ENCODE measurements around the gene ABLIM3. TPM values are rescaled to one million over a fixed set of nuclear protein-coding genes. Genes with fewer than 3 reads are reported as not detected.

Gene ABLIM3
- total RNA-seq, 2 experiments from 2014 or later = not detected

DNA sequence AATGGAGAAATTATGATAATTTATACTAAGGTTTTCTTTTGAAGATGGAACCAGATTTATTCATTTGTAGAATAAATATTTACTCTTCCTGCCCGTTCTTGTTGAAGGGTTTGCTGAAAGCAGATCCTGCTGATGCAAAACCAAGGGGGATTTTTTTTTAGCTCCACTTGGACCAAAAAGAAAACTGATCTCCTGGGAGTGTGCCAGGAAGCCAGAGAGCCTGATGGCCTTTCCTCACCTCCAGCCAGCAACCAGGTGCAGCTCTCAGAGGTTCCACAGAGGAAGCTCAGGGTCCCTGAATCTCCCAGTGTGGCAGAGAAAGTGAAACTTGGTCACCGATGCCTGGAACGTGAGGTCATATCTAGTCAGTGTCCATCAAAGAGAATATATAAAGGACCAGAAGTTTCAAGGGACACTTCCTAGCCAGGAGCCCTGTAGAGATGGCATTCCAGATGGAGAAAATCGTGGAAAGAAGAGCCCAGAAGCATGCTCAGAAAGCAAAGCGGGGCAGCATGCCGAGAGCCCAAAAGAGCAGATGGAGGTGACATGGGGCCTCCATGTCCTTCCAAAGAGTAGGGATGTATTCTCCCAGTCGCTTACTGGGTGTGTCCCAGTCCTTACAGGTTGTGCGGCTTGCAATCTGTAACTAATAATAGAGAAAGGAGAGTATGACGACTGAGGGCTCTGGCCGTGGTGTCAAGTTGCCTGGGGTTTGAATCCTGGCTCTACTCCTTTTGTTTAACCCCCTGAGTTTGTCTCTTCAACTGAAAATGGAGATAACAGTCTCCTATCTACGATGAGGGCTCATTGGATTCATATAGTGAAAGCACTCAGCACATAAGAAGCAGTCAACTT, 142.6 kb downstream of the ABLIM3 start:
- ATAC-seq (no peak), DNase-seq (no peak)
- no peak overlapping the region for H3K27ac Mint-ChIP-seq
- CTCF ChIA-PET = no interaction called here
- H3K36me3 Mint-ChIP-seq (ENCODE audit: low read depth) = no peaks in the 10 kb centered on the region
- no peaks in the 10 kb centered on the region for H3K9me3 Mint-ChIP-seq (ENCODE audit: insufficient read depth)
- POLR2A ChIA-PET = no interaction called here
- H3K27me3 Mint-ChIP-seq (ENCODE audit: low read depth) = peaks cover 4% of the 10 kb centered on the region
- H3K4me1 Mint-ChIP-seq (ENCODE audit: low read depth) = no peaks in the 10 kb centered on the region
- H3K4me3 Mint-ChIP-seq = no peak overlapping the region

DNA sequence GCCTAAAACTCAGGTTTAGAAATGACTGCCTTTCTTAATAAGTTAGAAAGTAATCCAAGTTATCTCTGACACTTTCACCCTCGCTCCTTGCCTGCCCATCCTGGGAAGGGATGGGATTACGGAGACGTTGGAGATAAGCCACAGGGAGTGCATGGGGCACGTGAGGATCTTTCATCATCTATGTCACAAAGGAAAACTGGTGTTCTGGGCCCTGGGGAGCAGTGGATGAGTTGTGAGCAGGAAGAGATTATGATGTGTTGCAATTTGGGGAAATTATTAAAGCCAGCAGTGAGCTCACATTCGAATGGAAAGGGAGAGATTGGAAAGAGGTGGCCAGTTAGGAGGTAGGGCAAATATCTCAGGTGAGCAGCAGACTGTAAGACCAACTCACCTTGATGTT, 143.2 kb downstream of the ABLIM3 start:
- H3K4me1 Mint-ChIP-seq (ENCODE audit: low read depth) = no peaks in the 10 kb centered on the region

DNA sequence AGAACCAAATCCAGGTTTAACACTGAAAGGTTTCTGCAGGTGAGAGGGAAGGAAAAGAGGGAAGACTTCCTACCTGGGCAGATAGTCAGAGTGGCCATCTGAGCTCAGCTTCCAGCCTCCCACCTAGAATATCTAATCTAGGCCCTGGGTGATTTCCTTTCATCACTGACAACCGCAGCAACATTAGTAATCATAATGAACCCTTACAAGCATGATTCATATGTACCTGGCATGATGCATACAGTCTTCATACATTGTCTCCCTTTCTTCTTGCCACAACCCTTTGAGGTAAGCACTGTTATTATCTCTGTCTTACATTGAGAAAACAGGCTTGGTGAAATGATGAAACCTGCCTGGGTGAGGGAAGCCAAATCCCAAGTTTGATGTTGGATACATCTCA, 143.9 kb downstream of the ABLIM3 start:
- POLR2A ChIA-PET = no interaction called here
- H3K4me1 Mint-ChIP-seq (ENCODE audit: low read depth) = no peaks in the 10 kb centered on the region
- H3K27ac Mint-ChIP-seq = no peak overlapping the region
- no peaks in the 10 kb centered on the region for H3K9me3 Mint-ChIP-seq (ENCODE audit: insufficient read depth)
- H3K36me3 Mint-ChIP-seq (ENCODE audit: low read depth) = no peaks in the 10 kb centered on the region
- peaks cover 3% of the 10 kb centered on the region for H3K27me3 Mint-ChIP-seq (ENCODE audit: low read depth)
- no peak for ATAC-seq
- CTCF ChIA-PET = no interaction called here
- DNase-seq = no peak
- H3K4me3 Mint-ChIP-seq = no peak overlapping the region

More for the DNA sequence above, 143.2 kb downstream of the ABLIM3 start:
- Mint-ChIP-seq H3K27ac (no peak overlapping the region), H3K4me3 (no peak overlapping the region), H3K27me3 (ENCODE audit: low read depth) (peaks cover 3% of the 10 kb centered on the region), H3K36me3 (ENCODE audit: low read depth) (no peaks in the 10 kb centered on the region), H3K9me3 (ENCODE audit: insufficient read depth) (no peaks in the 10 kb centered on the region)
- ChIA-PET CTCF (no interaction called here), POLR2A (no interaction called here)
- no peak for DNase-seq
- no peak for ATAC-seq

DNA sequence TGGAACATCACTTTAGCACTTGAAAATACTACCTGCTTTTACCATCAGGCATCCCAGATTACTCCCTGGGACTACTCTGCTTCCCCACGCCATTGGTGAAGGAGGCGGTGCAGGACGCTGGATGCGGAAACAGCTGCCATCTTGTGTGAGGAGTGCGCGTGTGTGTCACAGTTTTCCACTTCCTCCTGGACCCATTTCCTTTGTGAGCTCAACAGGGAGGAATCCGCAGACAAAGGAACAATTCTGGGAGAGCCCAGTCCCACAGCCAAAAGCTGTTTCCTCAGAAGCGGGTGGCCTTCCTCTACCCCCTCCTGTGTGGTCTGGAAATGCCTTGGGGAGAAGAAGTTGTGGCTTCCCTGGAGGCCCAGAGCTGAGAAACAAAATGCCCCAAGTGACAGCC, 147.1 kb downstream of the ABLIM3 start:
- Mint-ChIP-seq H3K27me3 (ENCODE audit: low read depth) (peaks cover 11% of the 10 kb centered on the region), H3K36me3 (ENCODE audit: low read depth) (no peaks in the 10 kb centered on the region), H3K4me1 (ENCODE audit: low read depth) (no peaks in the 10 kb centered on the region), H3K4me3 (no peak overlapping the region), H3K27ac (no peak overlapping the region), H3K9me3 (ENCODE audit: insufficient read depth) (no peaks in the 10 kb centered on the region)
- ATAC-seq = no peak
- ChIA-PET POLR2A (no interaction called here), CTCF (no interaction called here)
- DNase-seq = no peak

DNA sequence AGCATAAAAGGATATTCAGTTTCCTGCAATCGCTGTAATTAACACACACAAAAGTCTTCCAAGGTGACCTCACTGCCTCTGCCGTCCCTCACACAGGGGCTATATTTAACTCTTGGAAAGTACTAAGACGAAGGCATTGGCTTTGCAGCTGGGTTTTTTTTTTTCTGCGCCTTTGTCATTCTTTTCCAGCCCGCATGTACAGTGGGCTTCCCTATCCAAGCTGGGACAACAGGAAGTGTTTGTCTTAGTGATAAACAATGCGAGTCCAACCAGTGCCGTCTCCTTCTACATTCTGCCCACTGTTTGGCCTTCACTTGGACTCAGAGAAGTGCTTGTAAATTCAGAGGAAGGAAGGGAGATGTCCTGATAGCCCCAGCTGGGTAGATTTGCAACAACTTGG, 148.0 kb downstream of the ABLIM3 start:
- Mint-ChIP-seq H3K4me1 (ENCODE audit: low read depth) (no peaks in the 10 kb centered on the region), H3K9me3 (ENCODE audit: insufficient read depth) (no peaks in the 10 kb centered on the region), H3K27me3 (ENCODE audit: low read depth) (peaks cover 11% of the 10 kb centered on the region), H3K4me3 (no peak overlapping the region), H3K27ac (no peak overlapping the region), H3K36me3 (ENCODE audit: low read depth) (no peaks in the 10 kb centered on the region)
- ATAC-seq (no peak), DNase-seq (no peak)
- CTCF ChIA-PET = no interaction called here
- POLR2A ChIA-PET = no interaction called here

DNA sequence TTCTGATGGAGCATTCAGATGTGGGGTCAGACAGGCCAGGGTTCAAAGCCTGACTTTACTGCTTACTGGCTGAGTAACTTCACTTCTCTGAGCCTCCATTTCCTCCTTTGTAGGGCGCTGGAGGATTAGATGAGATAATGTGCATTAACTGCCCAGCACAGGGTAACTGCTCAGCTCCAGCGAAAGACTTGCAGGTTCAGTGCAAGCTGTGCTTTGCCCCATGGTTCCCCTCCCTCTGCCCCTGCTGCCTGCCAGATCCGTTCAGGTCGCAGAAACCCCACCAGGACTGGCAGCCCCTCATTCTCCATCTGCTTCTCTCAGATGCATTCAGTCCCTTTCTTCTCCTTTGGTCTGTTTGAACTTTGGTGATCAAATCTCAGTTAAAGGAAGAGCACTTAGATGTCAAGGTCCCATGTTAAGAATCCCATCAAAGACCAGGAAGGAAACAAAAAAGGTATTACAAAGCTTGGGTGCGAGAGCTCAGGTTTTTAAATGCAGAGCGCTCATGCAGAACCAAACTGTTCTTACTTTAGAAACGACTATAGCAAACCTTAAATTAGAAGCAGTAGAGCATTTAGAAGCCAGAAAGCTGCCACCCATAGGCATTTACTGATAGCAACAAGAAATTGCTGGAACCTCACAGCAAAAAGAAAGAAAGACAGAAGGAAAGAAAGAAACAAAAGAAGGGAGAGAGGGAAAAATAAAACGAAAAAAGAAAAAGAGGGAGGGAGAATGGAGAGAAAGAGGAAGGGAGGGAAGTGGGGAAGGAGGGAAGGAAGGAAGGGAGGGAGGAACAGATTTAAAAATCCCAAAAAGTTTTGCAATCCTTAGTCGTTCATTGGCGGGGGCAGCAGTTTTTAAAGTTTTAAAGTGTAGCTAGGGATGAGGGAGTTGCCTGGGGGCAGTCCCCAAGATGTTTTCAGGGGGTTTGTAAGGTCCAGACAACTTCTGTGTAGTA, 153.9 kb downstream of the ABLIM3 start:
- Mint-ChIP-seq H3K27ac (no peak overlapping the region), H3K36me3 (ENCODE audit: low read depth) (no peaks in the 10 kb centered on the region), H3K9me3 (ENCODE audit: insufficient read depth) (no peaks in the 10 kb centered on the region), H3K4me3 (no peak overlapping the region), H3K27me3 (ENCODE audit: low read depth) (peaks cover 19% of the 10 kb centered on the region), H3K4me1 (ENCODE audit: low read depth) (peaks cover 4% of the 10 kb centered on the region)
- ChIA-PET CTCF (interaction anchor here (1.1 kb wide), 1 partner anchor 20 kb away, joined by 5 read pairs; no protein-coding TSS in a partner anchor), POLR2A (interaction anchor here (0.5 kb wide), 1 partner anchor 15 kb away, joined by 3 read pairs; no protein-coding TSS in a partner anchor)
- DNase-seq (no peak), ATAC-seq (no peak)

DNA sequence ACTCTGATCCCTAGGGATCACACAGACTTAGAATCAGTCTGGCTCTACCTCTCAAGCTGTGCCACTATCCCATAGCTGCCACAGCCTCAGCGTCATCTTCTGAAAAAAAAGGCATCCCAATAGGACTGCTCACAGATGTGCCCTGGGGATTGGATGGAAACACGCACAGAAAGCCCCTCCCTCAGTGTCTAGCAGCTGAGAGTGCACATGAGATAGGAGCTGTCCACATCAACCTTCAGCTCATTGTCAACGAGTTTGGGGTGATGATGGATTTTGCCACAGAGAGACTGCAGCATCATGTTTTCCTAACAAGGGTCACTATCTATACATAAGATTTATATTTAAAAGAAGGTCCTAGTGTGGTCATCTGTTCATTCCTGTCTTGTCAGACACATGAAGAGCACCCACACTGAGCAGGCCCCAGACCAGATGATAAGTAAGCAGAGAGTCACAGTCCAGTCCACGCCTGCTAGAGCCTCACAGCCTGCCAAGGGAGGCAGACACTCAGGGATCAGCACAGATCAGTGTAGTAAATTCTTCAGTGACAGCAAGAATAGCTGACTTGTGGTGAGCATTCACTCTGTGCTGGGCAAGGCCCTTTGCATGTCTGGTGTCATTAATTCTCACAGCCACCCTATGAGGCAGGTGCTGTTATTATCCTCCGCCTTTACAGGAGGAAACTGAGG, 156.2 kb downstream of the ABLIM3 start:
- H3K27me3 Mint-ChIP-seq (ENCODE audit: low read depth) = peaks cover 12% of the 10 kb centered on the region
- no peaks in the 10 kb centered on the region for H3K9me3 Mint-ChIP-seq (ENCODE audit: insufficient read depth)
- ChIA-PET POLR2A (interaction anchor here (0.6 kb wide), 1 partner anchor 8 kb away, joined by 3 read pairs; no protein-coding TSS in a partner anchor), CTCF (interaction anchor here (0.9 to 1.5 kb wide), 4 partner anchors 18 to 76 kb away, joined by 3 to 4 read pairs (median 4); no protein-coding TSS in a partner anchor)
- no peak for ATAC-seq
- H3K4me1 Mint-ChIP-seq (ENCODE audit: low read depth) = peaks cover 4% of the 10 kb centered on the region
- DNase-seq = no peak
- H3K4me3 Mint-ChIP-seq = no peak overlapping the region
- H3K27ac Mint-ChIP-seq = no peak overlapping the region
- H3K36me3 Mint-ChIP-seq (ENCODE audit: low read depth) = no peaks in the 10 kb centered on the region

DNA sequence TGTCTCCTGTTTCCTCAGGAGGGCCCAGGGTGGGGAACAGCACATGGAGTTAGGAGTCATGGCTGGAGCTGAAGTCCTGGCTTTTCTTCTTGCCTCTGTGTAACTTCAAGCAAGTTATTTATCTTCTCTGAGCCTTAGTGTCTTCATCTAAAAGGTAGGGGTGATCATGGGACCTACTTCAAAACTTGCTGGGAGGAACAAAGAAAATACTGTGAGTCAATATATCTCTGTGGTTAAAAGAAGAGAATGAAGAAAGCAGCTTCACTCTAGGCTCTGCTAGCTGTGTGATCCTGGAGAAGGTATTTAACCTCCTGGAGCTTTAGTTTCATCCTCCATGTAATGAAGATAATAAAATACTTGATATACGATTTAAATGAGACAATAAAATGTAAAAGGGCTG, 156.9 kb downstream of the ABLIM3 start:
- POLR2A ChIA-PET = interaction anchor here (0.6 kb wide), 1 partner anchor 8 kb away, joined by 3 read pairs; no protein-coding TSS in a partner anchor
- CTCF ChIA-PET = interaction anchor here (0.9 to 1.5 kb wide), 4 partner anchors 17 to 75 kb away, joined by 3 to 4 read pairs (median 4); no protein-coding TSS in a partner anchor

DNA sequence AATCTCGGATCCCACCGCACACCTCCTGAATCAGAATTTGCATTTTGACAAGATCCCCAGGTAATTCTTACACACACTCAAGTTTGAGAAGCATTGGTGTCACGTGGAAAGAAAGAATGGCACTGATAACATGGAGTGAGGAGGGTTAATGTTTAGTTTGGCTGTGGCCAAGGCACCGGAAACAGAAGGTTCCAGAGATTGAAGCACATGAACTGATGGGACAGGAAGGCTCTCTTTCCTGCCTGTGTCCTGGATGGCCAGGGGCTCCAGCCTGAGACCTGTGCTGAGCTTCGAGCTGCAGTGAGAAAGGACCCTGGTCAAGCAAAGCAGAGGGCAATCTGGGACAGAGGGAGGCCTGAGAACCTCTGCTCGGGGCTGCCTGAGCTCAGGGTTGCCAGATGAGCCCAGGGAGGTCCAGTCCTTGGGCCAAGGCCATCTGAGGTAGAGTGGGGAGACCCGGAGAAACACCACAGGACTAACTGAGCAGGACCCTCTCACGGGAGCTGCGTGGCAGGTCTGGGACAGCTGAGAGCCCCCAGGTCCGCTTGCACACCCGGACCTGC, 157.6 kb downstream of the ABLIM3 start:
- peaks cover 4% of the 10 kb centered on the region for H3K4me1 Mint-ChIP-seq (ENCODE audit: low read depth)
- H3K9me3 Mint-ChIP-seq (ENCODE audit: insufficient read depth) = no peaks in the 10 kb centered on the region
- DNase-seq (no peak), ATAC-seq (no peak)
- no peak overlapping the region for H3K4me3 Mint-ChIP-seq
- H3K27ac Mint-ChIP-seq = no peak overlapping the region
- CTCF ChIA-PET = interaction anchor here (0.5 to 1.5 kb wide), 4 partner anchors 18 to 292 kb away, joined by 3 to 4 read pairs (median 3); no protein-coding TSS in a partner anchor
- POLR2A ChIA-PET = no interaction called here
- H3K27me3 Mint-ChIP-seq (ENCODE audit: low read depth) = peaks cover 11% of the 10 kb centered on the region
- H3K36me3 Mint-ChIP-seq (ENCODE audit: low read depth) = no peaks in the 10 kb centered on the region

More for the DNA sequence above, 156.9 kb downstream of the ABLIM3 start:
- Mint-ChIP-seq H3K4me3 (no peak overlapping the region), H3K9me3 (ENCODE audit: insufficient read depth) (no peaks in the 10 kb centered on the region), H3K4me1 (ENCODE audit: low read depth) (peaks cover 4% of the 10 kb centered on the region), H3K27ac (no peak overlapping the region), H3K27me3 (ENCODE audit: low read depth) (peaks cover 11% of the 10 kb centered on the region), H3K36me3 (ENCODE audit: low read depth) (no peaks in the 10 kb centered on the region)
- DNase-seq (no peak), ATAC-seq (no peak)

DNA sequence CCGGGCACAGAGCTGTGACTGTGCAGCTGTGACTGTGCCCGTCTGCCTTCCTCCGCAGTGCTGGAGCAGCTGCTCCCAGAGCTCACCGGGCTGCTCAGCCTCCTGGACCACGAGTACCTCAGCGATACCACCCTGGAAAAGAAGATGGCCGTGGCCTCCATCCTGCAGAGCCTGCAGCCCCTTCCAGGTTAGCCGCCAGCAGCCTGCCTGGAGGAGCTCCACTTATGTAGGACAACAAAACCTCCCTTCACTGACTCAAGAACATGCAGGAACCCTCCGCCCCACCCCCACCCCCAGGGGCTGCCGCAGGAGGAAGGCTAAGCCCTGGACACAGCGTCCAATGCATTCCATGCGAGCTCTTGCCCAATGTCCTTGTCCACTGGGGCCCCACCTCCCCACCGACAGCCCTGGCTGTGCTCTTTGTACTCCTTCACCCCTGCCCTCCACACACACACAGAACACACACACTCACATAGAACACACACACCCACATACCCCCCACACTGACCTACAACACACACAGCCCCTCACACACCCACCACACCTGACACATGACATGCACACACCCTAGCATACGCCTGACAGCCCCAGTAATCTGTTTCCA, 158.3 kb downstream of the ABLIM3 start:
- Mint-ChIP-seq H3K36me3 (ENCODE audit: low read depth) (no peaks in the 10 kb centered on the region), H3K9me3 (ENCODE audit: insufficient read depth) (no peaks in the 10 kb centered on the region), H3K27me3 (ENCODE audit: low read depth) (peaks cover 11% of the 10 kb centered on the region), H3K27ac (no peak overlapping the region), H3K4me1 (ENCODE audit: low read depth) (peaks cover 4% of the 10 kb centered on the region), H3K4me3 (no peak overlapping the region)
- ATAC-seq = no peak
- CTCF ChIA-PET = interaction anchor here (0.5 kb wide), 1 partner anchor 292 kb away, joined by 3 read pairs; no protein-coding TSS in a partner anchor
- POLR2A ChIA-PET = no interaction called here
- no peak for DNase-seq

DNA sequence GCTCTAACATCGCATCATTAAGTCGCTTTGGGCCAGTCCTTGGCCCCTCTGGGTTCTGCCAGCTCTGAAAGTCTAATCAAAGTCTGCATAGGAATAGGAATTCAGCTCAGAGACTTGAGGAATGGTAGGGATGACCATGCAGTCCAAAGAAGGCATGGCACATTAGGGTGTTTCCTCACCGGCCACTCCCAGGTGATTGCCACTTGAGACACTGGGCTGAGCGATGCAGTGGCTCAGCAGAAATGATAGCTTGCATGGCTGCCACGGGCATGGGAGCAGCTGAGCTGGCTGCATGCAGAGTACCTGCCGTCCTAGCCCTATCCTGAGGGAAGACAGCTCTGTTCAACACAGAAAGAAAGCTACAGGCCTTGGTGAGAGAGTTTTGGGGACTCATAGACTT, 159.1 kb downstream of the ABLIM3 start:
- Mint-ChIP-seq H3K9me3 (ENCODE audit: insufficient read depth) (no peaks in the 10 kb centered on the region), H3K4me3 (no peak overlapping the region), H3K36me3 (ENCODE audit: low read depth) (no peaks in the 10 kb centered on the region), H3K4me1 (ENCODE audit: low read depth) (peaks cover 2% of the 10 kb centered on the region), H3K27me3 (ENCODE audit: low read depth) (peaks cover 5% of the 10 kb centered on the region), H3K27ac (no peak overlapping the region)
- DNase-seq (no peak), ATAC-seq (no peak)
- POLR2A ChIA-PET = no interaction called here
- CTCF ChIA-PET = no interaction called here

All from activated CD8-positive, alpha-beta T cell treated with anti-CD3 and anti-CD28 coated beads, Interleukin-2, amount 10 ng/mL, durations not matched to agents 7 days and 5 days (primary cell).